ENCODE results near the gene PDE4D.

GRCh38 chr5:59458321-59458720, 435.2 kb downstream of the PDE4D start:
- no peak for TF ChIP-seq POLR2AphosphoS5 (IDR thresholded peaks at IDR 0.05; ENCODE audit: low read depth, low read length)
- TF ChIP-seq POLR2A (IDR thresholded peaks at IDR 0.05; ENCODE audit: low read depth, low read length), result no peak
- no peak for TF ChIP-seq POU2F2 (IDR thresholded peaks at IDR 0.05; ENCODE audit: low read depth, low read length)
